Measurements from ENCODE around the gene MTMR12. TPM values are rescaled to one million over a fixed set of nuclear protein-coding genes. Genes with fewer than 3 reads are reported as not detected.

The MTMR12 gene
- total RNA-seq, 1 donor from 2014 or later, result 41.3 TPM

GRCh38 chr5:32201122-32201753, 111.5 kb downstream of the MTMR12 start:
- no peak for ATAC-seq
- H3K36me3 ChIP-seq, result no peaks in the 10 kb centered on the region
- H3K9me3 ChIP-seq, result no peaks in the 10 kb centered on the region
- no peak for DNase-seq
- no peak overlapping the region for H3K27ac ChIP-seq
- H3K4me1 ChIP-seq, result peaks cover 14% of the 10 kb centered on the region
- H3K4me3 ChIP-seq, result no peak overlapping the region
- H3K27me3 ChIP-seq, result no peaks in the 10 kb centered on the region
- intact Hi-C loops (cut with DNase I), result no loop called here
- TF ChIP-seq CTCF (IDR thresholded peaks at IDR 0.05), result no peak

- H3K4me1 ChIP-seq, result peaks cover 25% of the 10 kb centered on the region
- no peaks in the 10 kb centered on the region for H3K27me3 ChIP-seq
- intact Hi-C loops (cut with DNase I), result no loop called here
- H3K9me3 ChIP-seq, result no peaks in the 10 kb centered on the region
- no peak for DNase-seq
- H3K27ac ChIP-seq, result no peak overlapping the region
- no peaks in the 10 kb centered on the region for H3K36me3 ChIP-seq
- no peak overlapping the region for H3K4me3 ChIP-seq
- no peak for ATAC-seq
- TF ChIP-seq CTCF (IDR thresholded peaks at IDR 0.05), result no peak
Observed at GRCh38 chr5:32197032-32197431, 115.7 kb downstream of the MTMR12 start.

- no peak overlapping the region for H3K27ac ChIP-seq
- no peaks in the 10 kb centered on the region for H3K27me3 ChIP-seq
- H3K4me3 ChIP-seq, result no peak overlapping the region
- no peaks in the 10 kb centered on the region for H3K36me3 ChIP-seq
- DNase-seq (no peak), ATAC-seq (peak; percentile 49)
- no peaks in the 10 kb centered on the region for H3K9me3 ChIP-seq
- no peak for TF ChIP-seq CTCF (IDR thresholded peaks at IDR 0.05)
- intact Hi-C loops (cut with DNase I), result no loop called here
- peaks cover 15% of the 10 kb centered on the region for H3K4me1 ChIP-seq
Observed at GRCh38 chr5:32195265-32195664, 117.5 kb downstream of the MTMR12 start.

GRCh38 chr5:32193591-32193990, 119.1 kb downstream of the MTMR12 start:
- no peaks in the 10 kb centered on the region for H3K36me3 ChIP-seq
- ATAC-seq (peak; percentile 92), DNase-seq (peak; percentile 90)
- no peaks in the 10 kb centered on the region for H3K27me3 ChIP-seq
- intact Hi-C loops (cut with DNase I), result no loop called here
- no peak for TF ChIP-seq CTCF (IDR thresholded peaks at IDR 0.05)
- H3K4me3 ChIP-seq, result peak overlapping the region; percentile 1
- no peaks in the 10 kb centered on the region for H3K9me3 ChIP-seq
- H3K27ac ChIP-seq, result peak overlapping the region; percentile 45
- peaks cover 15% of the 10 kb centered on the region for H3K4me1 ChIP-seq

GRCh38 chr5:32190095-32190494, 122.6 kb downstream of the MTMR12 start:
- no peak for TF ChIP-seq CTCF (IDR thresholded peaks at IDR 0.05)
- intact Hi-C loops (cut with DNase I), result no loop called here
- peaks cover 15% of the 10 kb centered on the region for H3K4me1 ChIP-seq
- no peak for DNase-seq
- no peak overlapping the region for H3K4me3 ChIP-seq
- no peaks in the 10 kb centered on the region for H3K27me3 ChIP-seq
- no peaks in the 10 kb centered on the region for H3K36me3 ChIP-seq
- H3K9me3 ChIP-seq, result peaks cover 7% of the 10 kb centered on the region
- H3K27ac ChIP-seq, result no peak overlapping the region
- ATAC-seq, result peak; percentile 31

- intact Hi-C loops (cut with DNase I), result no loop called here
- no peak for ATAC-seq
- Histone ChIP-seq H3K4me3 (no peak overlapping the region), H3K27ac (no peak overlapping the region), H3K9me3 (peaks cover 7% of the 10 kb centered on the region), H3K36me3 (no peaks in the 10 kb centered on the region), H3K27me3 (no peaks in the 10 kb centered on the region), H3K4me1 (no peaks in the 10 kb centered on the region)
- no peak for TF ChIP-seq CTCF (IDR thresholded peaks at IDR 0.05)
- no peak for DNase-seq
Observed at GRCh38 chr5:32187675-32188074, 125.1 kb downstream of the MTMR12 start.

All from upper lobe of right lung (tissue), 1 donor.